SK-N-SH treated with all-trans-retinoic acid at 6 μM for 48 hours (cell line): ENCODE measurements around the gene CLIP1.

Experiments used
- ATAC-seq: fragments of 200-7000 bp; cut with Tn5 transposase; 3 replicates; pipeline ENCODE4 v1.9.1; 2020; ENCODE audit warnings: mild to moderate bottlenecking, moderate library complexity
- ARNTL ChIP-seq: fragments of 450-650 bp; formaldehyde crosslinking; IDR thresholded peaks from 2 replicates; pipeline ENCODE4 v1.5.0; 2020; ENCODE audit warnings: low read depth, mild to moderate bottlenecking, moderate library complexity, borderline replicate concordance
- BACH2 ChIP-seq: fragments of 250-450 bp; sonication (Bioruptor Pico); IDR thresholded peaks from 2 replicates; pipeline ENCODE4 v1.9.0; 2021; ENCODE audit warnings: mild to moderate bottlenecking, borderline replicate concordance
- CSDC2 ChIP-seq: fragments of 250-450 bp; sonication (Bioruptor Pico); IDR thresholded peaks from 2 replicates; pipeline ENCODE4 v1.5.0; 2020; ENCODE audit warnings: mild to moderate bottlenecking, moderate library complexity
- GLIS3 ChIP-seq: fragments of 250-450 bp; sonication (Bioruptor Pico); IDR thresholded peaks from 2 replicates; pipeline ENCODE4 v1.5.0; 2020; ENCODE audit warnings: mild to moderate bottlenecking, moderate library complexity
- ISL1 ChIP-seq: fragments of 250-450 bp; sonication (Bioruptor Pico); IDR thresholded peaks from 2 replicates; pipeline ENCODE4 v2.1.2; 2022; ENCODE audit warnings: mild to moderate bottlenecking, moderate library complexity
- PPARA ChIP-seq: fragments of 250-450 bp; sonication (Bioruptor Pico); IDR thresholded peaks from 2 replicates; pipeline ENCODE4 v1.5.0; 2020; ENCODE audit warnings: mild to moderate bottlenecking, borderline replicate concordance
- RARB ChIP-seq: fragments of 250-450 bp; sonication (Bioruptor Pico); IDR thresholded peaks from 2 replicates; pipeline ENCODE4 v1.8.0; 2021; ENCODE audit warnings: mild to moderate bottlenecking, moderate library complexity
- SNAI2 ChIP-seq: fragments of 250-450 bp; sonication (Bioruptor Pico); IDR thresholded peaks from 2 replicates; pipeline ENCODE4 v1.5.0; 2020; ENCODE audit warnings: mild to moderate bottlenecking, moderate library complexity
- TCF4 ChIP-seq: fragments of 250-450 bp; sonication (Bioruptor Pico); IDR thresholded peaks from 2 replicates; pipeline ENCODE4 v1.8.0; 2021; ENCODE audit warnings: mild to moderate bottlenecking, moderate library complexity, borderline replicate concordance
- TOX ChIP-seq: fragments of 250-450 bp; sonication (Bioruptor Pico); IDR thresholded peaks from 2 replicates; pipeline ENCODE4 v1.8.0; 2021; ENCODE audit warnings: mild to moderate bottlenecking, moderate library complexity, borderline replicate concordance
- ZC3H10 ChIP-seq: fragments of 250-450 bp; sonication (Bioruptor Pico); IDR thresholded peaks from 2 replicates; pipeline ENCODE4 v1.5.1; 2021; ENCODE audit warnings: mild to moderate bottlenecking, moderate library complexity
- ZFP3 ChIP-seq: fragments of 250-450 bp; sonication (Bioruptor Pico); IDR thresholded peaks from 2 replicates; pipeline ENCODE4 v1.5.0; 2020; ENCODE audit warnings: mild to moderate bottlenecking, moderate library complexity
- ZFP30 ChIP-seq: fragments of 450-650 bp; formaldehyde crosslinking; IDR thresholded peaks from 2 replicates; pipeline ENCODE4 v1.5.0; 2022; ENCODE audit warnings: mild to moderate bottlenecking, moderate library complexity
- ZNF565 ChIP-seq: fragments of 450-650 bp; formaldehyde crosslinking; conservative IDR thresholded peaks from 2 replicates; pipeline ENCODE4 v1.5.0; 2020; ENCODE audit warnings: low read depth, mild to moderate bottlenecking, moderate library complexity
- ZNF70 ChIP-seq: fragments of 450-650 bp; formaldehyde crosslinking; IDR thresholded peaks from 2 replicates; pipeline ENCODE4 v1.5.0; 2020; ENCODE audit warnings: mild to moderate bottlenecking, moderate library complexity
- ZNF8 ChIP-seq: fragments of 450-650 bp; formaldehyde crosslinking; IDR thresholded peaks from 2 replicates; pipeline ENCODE4 v1.5.0; 2020; ENCODE audit warnings: mild to moderate bottlenecking, moderate library complexity
- TF ChIP-seq, protein P1 (sequence below): fragments of 250-450 bp; sonication (Bioruptor Pico); IDR thresholded peaks from 2 replicates; pipeline ENCODE4 v1.8.0; 2020; ENCODE audit warnings: mild to moderate bottlenecking, moderate library complexity, borderline replicate concordance
- TF ChIP-seq, protein P2 (sequence below): fragments of 250-450 bp; sonication (Bioruptor Pico); IDR thresholded peaks from 2 replicates; pipeline ENCODE4 v1.5.0; 2020; ENCODE audit warnings: mild to moderate bottlenecking, moderate library complexity
- TF ChIP-seq, protein P3 (sequence below): fragments of 250-450 bp; sonication (Bioruptor Pico); IDR thresholded peaks from 2 replicates; pipeline ENCODE4 v1.8.0; 2021; ENCODE audit warnings: low read depth, mild to moderate bottlenecking, moderate library complexity, borderline replicate concordance
- TF ChIP-seq, protein P4 (sequence below): fragments of 250-450 bp; sonication (Bioruptor Pico); IDR thresholded peaks from 2 replicates; pipeline ENCODE4 v1.5.1; 2020; ENCODE audit warnings: low read depth, mild to moderate bottlenecking, moderate library complexity
- TF ChIP-seq, protein P5 (sequence below): fragments of 250-450 bp; sonication (Bioruptor Pico); IDR thresholded peaks from 2 replicates; pipeline ENCODE4 v1.5.1; 2021; ENCODE audit warnings: mild to moderate bottlenecking, moderate library complexity

Gene CLIP1

DNA sequence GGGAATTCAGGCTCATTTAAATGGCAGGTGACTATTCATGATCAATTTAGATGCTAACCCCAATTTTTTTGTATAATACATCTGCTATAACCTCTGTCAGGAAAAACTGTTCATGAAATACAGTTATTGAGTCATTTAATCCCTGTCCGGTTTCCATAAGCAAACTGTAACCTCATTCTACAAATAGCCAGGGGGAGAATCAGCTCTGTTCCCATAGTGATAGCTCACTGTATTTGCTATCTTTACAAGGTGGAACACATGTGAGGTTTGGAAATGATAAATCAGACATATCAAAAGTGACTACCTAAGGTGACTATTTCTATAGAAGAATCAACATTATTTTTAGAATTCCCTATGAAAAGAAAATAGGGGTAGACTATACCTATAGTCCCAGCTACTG, 117.5 kb downstream of the CLIP1 start:
- ATAC-seq, result no peak
- TF ChIP-seq ZNF70 (CRISPR knock-in tag) (no peak), TOX (no peak), ZNF565 (CRISPR knock-in tag) (no peak), RARB (CRISPR knock-in tag) (no peak), SNAI2 (CRISPR knock-in tag) (no peak), ZNF8 (CRISPR knock-in tag) (no peak), PPARA (no peak), ZFP3 (CRISPR knock-in tag) (no peak)
- TF ChIP-seq, protein P1, sequence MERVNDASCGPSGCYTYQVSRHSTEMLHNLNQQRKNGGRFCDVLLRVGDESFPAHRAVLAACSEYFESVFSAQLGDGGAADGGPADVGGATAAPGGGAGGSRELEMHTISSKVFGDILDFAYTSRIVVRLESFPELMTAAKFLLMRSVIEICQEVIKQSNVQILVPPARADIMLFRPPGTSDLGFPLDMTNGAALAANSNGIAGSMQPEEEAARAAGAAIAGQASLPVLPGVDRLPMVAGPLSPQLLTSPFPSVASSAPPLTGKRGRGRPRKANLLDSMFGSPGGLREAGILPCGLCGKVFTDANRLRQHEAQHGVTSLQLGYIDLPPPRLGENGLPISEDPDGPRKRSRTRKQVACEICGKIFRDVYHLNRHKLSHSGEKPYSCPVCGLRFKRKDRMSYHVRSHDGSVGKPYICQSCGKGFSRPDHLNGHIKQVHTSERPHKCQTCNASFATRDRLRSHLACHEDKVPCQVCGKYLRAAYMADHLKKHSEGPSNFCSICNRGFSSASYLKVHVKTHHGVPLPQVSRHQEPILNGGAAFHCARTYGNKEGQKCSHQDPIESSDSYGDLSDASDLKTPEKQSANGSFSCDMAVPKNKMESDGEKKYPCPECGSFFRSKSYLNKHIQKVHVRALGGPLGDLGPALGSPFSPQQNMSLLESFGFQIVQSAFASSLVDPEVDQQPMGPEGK (CRISPR knock-in tag), result no peak
- TF ChIP-seq, protein P2, sequence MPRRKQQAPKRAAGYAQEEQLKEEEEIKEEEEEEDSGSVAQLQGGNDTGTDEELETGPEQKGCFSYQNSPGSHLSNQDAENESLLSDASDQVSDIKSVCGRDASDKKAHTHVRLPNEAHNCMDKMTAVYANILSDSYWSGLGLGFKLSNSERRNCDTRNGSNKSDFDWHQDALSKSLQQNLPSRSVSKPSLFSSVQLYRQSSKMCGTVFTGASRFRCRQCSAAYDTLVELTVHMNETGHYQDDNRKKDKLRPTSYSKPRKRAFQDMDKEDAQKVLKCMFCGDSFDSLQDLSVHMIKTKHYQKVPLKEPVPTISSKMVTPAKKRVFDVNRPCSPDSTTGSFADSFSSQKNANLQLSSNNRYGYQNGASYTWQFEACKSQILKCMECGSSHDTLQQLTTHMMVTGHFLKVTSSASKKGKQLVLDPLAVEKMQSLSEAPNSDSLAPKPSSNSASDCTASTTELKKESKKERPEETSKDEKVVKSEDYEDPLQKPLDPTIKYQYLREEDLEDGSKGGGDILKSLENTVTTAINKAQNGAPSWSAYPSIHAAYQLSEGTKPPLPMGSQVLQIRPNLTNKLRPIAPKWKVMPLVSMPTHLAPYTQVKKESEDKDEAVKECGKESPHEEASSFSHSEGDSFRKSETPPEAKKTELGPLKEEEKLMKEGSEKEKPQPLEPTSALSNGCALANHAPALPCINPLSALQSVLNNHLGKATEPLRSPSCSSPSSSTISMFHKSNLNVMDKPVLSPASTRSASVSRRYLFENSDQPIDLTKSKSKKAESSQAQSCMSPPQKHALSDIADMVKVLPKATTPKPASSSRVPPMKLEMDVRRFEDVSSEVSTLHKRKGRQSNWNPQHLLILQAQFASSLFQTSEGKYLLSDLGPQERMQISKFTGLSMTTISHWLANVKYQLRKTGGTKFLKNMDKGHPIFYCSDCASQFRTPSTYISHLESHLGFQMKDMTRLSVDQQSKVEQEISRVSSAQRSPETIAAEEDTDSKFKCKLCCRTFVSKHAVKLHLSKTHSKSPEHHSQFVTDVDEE, result no peak
- TF ChIP-seq, protein P3, sequence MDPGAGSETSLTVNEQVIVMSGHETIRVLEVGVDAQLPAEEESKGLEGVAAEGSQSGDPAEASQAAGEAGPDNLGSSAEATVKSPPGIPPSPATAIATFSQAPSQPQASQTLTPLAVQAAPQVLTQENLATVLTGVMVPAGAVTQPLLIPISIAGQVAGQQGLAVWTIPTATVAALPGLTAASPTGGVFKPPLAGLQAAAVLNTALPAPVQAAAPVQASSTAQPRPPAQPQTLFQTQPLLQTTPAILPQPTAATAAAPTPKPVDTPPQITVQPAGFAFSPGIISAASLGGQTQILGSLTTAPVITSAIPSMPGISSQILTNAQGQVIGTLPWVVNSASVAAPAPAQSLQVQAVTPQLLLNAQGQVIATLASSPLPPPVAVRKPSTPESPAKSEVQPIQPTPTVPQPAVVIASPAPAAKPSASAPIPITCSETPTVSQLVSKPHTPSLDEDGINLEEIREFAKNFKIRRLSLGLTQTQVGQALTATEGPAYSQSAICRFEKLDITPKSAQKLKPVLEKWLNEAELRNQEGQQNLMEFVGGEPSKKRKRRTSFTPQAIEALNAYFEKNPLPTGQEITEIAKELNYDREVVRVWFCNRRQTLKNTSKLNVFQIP, result no peak
- TF ChIP-seq, protein P4, sequence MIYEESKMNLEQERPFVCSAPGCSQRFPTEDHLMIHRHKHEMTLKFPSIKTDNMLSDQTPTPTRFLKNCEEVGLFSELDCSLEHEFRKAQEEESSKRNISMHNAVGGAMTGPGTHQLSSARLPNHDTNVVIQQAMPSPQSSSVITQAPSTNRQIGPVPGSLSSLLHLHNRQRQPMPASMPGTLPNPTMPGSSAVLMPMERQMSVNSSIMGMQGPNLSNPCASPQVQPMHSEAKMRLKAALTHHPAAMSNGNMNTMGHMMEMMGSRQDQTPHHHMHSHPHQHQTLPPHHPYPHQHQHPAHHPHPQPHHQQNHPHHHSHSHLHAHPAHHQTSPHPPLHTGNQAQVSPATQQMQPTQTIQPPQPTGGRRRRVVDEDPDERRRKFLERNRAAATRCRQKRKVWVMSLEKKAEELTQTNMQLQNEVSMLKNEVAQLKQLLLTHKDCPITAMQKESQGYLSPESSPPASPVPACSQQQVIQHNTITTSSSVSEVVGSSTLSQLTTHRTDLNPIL (CRISPR knock-in tag), result no peak

DNA sequence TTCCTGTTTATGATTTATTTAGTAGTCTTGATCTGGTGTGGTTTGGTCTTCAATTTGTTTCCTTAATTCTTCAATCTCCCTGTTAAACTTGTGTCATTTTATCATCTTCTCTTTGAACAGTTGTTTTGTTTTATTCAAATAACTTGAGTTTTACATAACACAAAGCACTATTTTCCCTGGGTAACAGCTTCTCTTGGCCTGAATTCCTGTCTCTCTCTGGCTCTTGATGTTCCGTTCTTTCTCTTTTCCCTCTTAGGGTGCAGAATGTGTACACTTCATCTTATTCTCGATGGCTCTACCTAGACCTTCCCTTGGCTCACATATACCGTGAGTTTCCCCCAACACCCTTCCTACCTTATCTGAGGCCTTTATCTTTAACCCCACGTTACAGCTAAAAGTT, 119.4 kb downstream of the CLIP1 start:
- no peak for ATAC-seq
- TF ChIP-seq SNAI2 (CRISPR knock-in tag), result no peak
- TF ChIP-seq, all 23 proteins: peak for 0

DNA sequence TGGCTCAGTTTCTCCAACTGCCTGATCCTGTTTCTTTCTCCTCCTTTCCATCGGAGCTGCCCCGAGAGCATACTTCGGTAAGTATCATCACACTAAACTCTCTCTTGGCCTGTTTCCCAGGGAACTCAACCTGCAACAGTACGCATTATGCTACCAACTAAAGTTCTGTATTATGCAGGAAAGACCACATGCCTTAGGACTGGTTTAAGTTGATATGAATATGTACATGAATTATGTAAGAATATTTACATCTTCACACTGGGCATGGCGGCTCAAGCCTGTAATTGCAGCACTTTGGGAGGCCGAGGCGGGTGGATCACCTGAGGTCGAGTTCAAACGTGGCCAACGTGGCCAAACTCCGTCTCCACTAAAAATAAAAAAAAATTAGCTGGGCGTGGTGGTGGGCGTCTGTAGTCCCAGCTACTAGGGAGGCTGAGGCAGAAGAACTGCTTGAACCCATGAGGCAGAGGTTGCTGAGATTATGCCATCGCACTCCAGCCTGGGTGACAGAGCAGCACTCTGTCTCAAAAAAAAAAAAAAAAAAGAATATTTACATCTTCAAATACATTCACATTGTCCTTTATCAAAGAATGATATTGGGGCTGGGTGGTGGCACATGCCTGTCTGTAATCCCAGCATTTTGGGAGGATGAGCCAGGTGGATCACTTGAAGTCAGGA, 124.3 kb downstream of the CLIP1 start:
- TF ChIP-seq, protein P1 (CRISPR knock-in tag), result no peak
- TF ChIP-seq ZNF565 (CRISPR knock-in tag) (no peak), BACH2 (CRISPR knock-in tag) (no peak), PPARA (no peak), TOX (no peak), ZFP30 (CRISPR knock-in tag) (no peak), ZC3H10 (no peak), CSDC2 (no peak)
- TF ChIP-seq, protein P5, sequence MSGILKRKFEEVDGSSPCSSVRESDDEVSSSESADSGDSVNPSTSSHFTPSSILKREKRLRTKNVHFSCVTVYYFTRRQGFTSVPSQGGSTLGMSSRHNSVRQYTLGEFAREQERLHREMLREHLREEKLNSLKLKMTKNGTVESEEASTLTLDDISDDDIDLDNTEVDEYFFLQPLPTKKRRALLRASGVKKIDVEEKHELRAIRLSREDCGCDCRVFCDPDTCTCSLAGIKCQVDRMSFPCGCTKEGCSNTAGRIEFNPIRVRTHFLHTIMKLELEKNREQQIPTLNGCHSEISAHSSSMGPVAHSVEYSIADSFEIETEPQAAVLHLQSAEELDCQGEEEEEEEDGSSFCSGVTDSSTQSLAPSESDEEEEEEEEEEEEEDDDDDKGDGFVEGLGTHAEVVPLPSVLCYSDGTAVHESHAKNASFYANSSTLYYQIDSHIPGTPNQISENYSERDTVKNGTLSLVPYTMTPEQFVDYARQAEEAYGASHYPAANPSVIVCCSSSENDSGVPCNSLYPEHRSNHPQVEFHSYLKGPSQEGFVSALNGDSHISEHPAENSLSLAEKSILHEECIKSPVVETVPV (CRISPR knock-in tag), result no peak
- ATAC-seq, result no peak

DNA sequence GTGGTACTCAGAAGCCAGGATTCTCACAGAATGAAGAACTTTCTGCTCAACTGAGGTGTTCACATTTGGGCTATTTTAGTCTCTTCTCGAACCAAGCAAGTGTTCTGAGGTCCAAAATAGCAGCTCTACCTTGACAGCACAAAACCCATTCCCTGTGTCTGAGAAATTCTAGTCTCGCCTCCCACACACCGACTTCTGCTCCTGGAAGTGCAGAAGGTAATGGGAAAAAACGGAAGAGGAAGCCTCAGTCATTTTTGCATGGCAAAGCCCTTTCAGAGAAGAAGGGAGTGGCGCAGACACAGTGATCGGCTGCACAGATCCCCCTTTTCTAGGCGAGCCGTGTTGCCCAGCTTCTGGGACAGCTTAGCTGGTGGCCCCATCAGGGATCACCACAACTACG, 125.0 kb downstream of the CLIP1 start:
- ATAC-seq, result no peak
- no peak for TF ChIP-seq RARB (CRISPR knock-in tag)
- no peak for TF ChIP-seq ARNTL (CRISPR knock-in tag)
- no peak for TF ChIP-seq ZNF565 (CRISPR knock-in tag)
- no peak for TF ChIP-seq CSDC2
- no peak for TF ChIP-seq TCF4 (CRISPR knock-in tag)
- TF ChIP-seq ZFP3 (CRISPR knock-in tag), result no peak
- TF ChIP-seq, protein P3, result no peak
- TF ChIP-seq ISL1 (CRISPR knock-in tag), result no peak
- no peak for TF ChIP-seq GLIS3 (CRISPR knock-in tag)
- TF ChIP-seq ZC3H10, result no peak
- TF ChIP-seq, all 23 proteins: peak for 0
